HG03280 (cell line): Measurements from ENCODE around the gene MARS1.
"Not testable (repeated sequence)": the region's sequence is repeated elsewhere in the genome, so short reads cannot be mapped to it uniquely, and the experiment has no call there.

Source experiments
- ATAC-seq: cut with Tn5 transposase; IDR thresholded peaks from one replicate; pipeline ENCODE4 v1.9.1; 2021; ENCODE audit warnings: mild to moderate bottlenecking, moderate library complexity; ENCODE audit not compliant: unreplicated experiment

The MARS1 gene

GRCh38 chr12:57487597-57488401, at the start of gene MARS1:
Gene MARS1 (plus strand): TSS chr12:57488068. CDS start chr12:57488091, 23 bp downstream.
- ATAC-seq = peak; percentile 97

- ATAC-seq = no peak
Observed at GRCh38 chr12:57438400-57438799, 49.5 kb upstream of the MARS1 start.

GRCh38 chr12:57439762-57440266, 48.1 kb upstream of the MARS1 start:
- no peak for ATAC-seq

- ATAC-seq = not testable (repeated sequence)
Observed at GRCh38 chr12:57441393-57441792, 46.5 kb upstream of the MARS1 start.

- ATAC-seq = no peak
Observed at GRCh38 chr12:57441846-57442427, 45.9 kb upstream of the MARS1 start.

GRCh38 chr12:57444337-57444736, 43.5 kb upstream of the MARS1 start:
- ATAC-seq = not testable (repeated sequence)

GRCh38 chr12:57444744-57445143, 43.1 kb upstream of the MARS1 start:
- no peak for ATAC-seq

- ATAC-seq = no peak
Observed at GRCh38 chr12:57446292-57446960, 41.4 kb upstream of the MARS1 start.

GRCh38 chr12:57448669-57449068, 39.2 kb upstream of the MARS1 start:
- ATAC-seq = no peak

- no peak for ATAC-seq
Observed at GRCh38 chr12:57449375-57449774, 38.5 kb upstream of the MARS1 start.

GRCh38 chr12:57450057-57450456, 37.8 kb upstream of the MARS1 start:
- ATAC-seq = no peak

- no peak for ATAC-seq
Observed at GRCh38 chr12:57451233-57451778, 36.6 kb upstream of the MARS1 start.

- no peak for ATAC-seq
Observed at GRCh38 chr12:57452181-57452936, 35.5 kb upstream of the MARS1 start.

GRCh38 chr12:57452937-57453509, 34.8 kb upstream of the MARS1 start:
- no peak for ATAC-seq

GRCh38 chr12:57454213-57454565, 33.7 kb upstream of the MARS1 start:
- no peak for ATAC-seq

GRCh38 chr12:57454566-57455373, 33.1 kb upstream of the MARS1 start, which contains the start of gene INHBE:
Gene INHBE (plus strand): TSS chr12:57455307. CDS start chr12:57455537, 230 bp downstream.
- ATAC-seq = no peak

- no peak for ATAC-seq
Observed at GRCh38 chr12:57455374-57456144, 32.3 kb upstream of the MARS1 start.

GRCh38 chr12:57456145-57456700, 31.6 kb upstream of the MARS1 start:
- ATAC-seq = peak; percentile 36
